H1 (cell line): ENCODE measurements around the gene IFNA17. TPM values are rescaled to one million over a fixed set of nuclear protein-coding genes. Genes with fewer than 3 reads are reported as not detected.

ENCODE experiments used
- CTCF ChIA-PET: fragments of 300-600 bp; sonication (Branson Sonifier 250); formaldehyde crosslinking; loops from one replicate; lab custom pipeline; 2021; ENCODE audit not compliant: partially characterized antibody; lab: Charles Lee
- POLR2A ChIA-PET: fragments of 300-600 bp; sonication (Branson Sonifier 250); formaldehyde crosslinking; loops from one replicate; lab custom pipeline; 2021; ENCODE audit warnings: inconsistent platforms; ENCODE audit not compliant: partially characterized antibody; lab: Charles Lee
- DNase-seq, 2 experiments: peaks; one replicate each; pipeline versions ENCODE4 v3.0.0 to v3.0.0-alpha.2; 2010 to 2022; ENCODE audit warnings: low spot score in 2 of 2, low read depth in 1 of 2, mixed read lengths in 1 of 2
- FAIRE-seq: peaks from 2 replicates; lab custom pipeline; 2011; peaks lifted over from hg19 to GRCh38; lab: Jason Lieb, UNC
- H2AFZ ChIP-seq: 2 replicates; pipeline ENCODE4 v1.8.1; 2012; ENCODE audit warnings: low read length, inconsistent platforms
- H2AK5ac ChIP-seq: 2 replicates; pipeline ENCODE4 v1.6.1; 2013; ENCODE audit warnings: low read depth, low read length
- H2BK120ac ChIP-seq: replicated peaks from 2 replicates; pipeline ENCODE3; 2013; ENCODE audit warnings: low read depth, low read length, inconsistent platforms
- H2BK12ac ChIP-seq: 2 replicates; pipeline ENCODE4 v1.6.1; 2013; ENCODE audit warnings: low read depth, low read length
- H2BK15ac ChIP-seq: 2 replicates; pipeline ENCODE4 v1.6.1; 2013; ENCODE audit warnings: low read length
- H2BK20ac ChIP-seq: 2 replicates; pipeline ENCODE4 v1.6.1; 2013; ENCODE audit warnings: low read length
- H2BK5ac ChIP-seq: 2 replicates; pipeline ENCODE4 v1.6.1; 2013; ENCODE audit warnings: low read depth, low read length
- H3K14ac ChIP-seq: 2 replicates; pipeline ENCODE4 v1.6.1; 2013; ENCODE audit warnings: inconsistent platforms; ENCODE audit not compliant: insufficient read length
- H3K18ac ChIP-seq: 2 replicates; pipeline ENCODE4 v1.6.1; 2013; ENCODE audit warnings: low read length; ENCODE audit errors: extremely low read depth
- H3K23ac ChIP-seq: 2 replicates; pipeline ENCODE4 v1.6.1; 2013; ENCODE audit warnings: inconsistent platforms; ENCODE audit not compliant: insufficient read length
- H3K23me2 ChIP-seq: 2 replicates; pipeline ENCODE4 v1.6.1; 2013; ENCODE audit warnings: low read depth, low read length
- H3K27ac ChIP-seq: 2 replicates; pipeline ENCODE4 v1.6.1; 2011; ENCODE audit warnings: low read depth, low read length, inconsistent platforms
- H3K27me3 ChIP-seq, 4 experiments: replicated peaks in 1 of 4; 1 replicate in 1 of 4; 2 replicates in 3 of 4; pipeline versions ENCODE4 v1.6.1 to v1.8.1; 2011 to 2013; ENCODE audit warnings: low read length in 3 of 4, mild to moderate bottlenecking in 3 of 4, inconsistent platforms in 2 of 4, mixed read lengths in 2 of 4, moderate library complexity in 1 of 4; ENCODE audit not compliant: control insufficient read depth in 3 of 4, insufficient read depth in 3 of 4; ENCODE audit errors: extremely low read depth in 1 of 4
- H3K36me3 ChIP-seq, 4 experiments: 2 replicates each; pipeline versions ENCODE4 v1.6.1 to v1.8.1; 2011 to 2013; ENCODE audit warnings: mild to moderate bottlenecking in 4 of 4, low read length in 3 of 4, moderate library complexity in 2 of 4, control low read depth in 1 of 4, inconsistent platforms in 1 of 4; ENCODE audit not compliant: insufficient read depth in 4 of 4, control insufficient read depth in 2 of 4
- H3K4ac ChIP-seq: replicated peaks from 2 replicates; pipeline ENCODE3; 2013; ENCODE audit warnings: low read length, low read depth, mixed read lengths, inconsistent platforms; ENCODE audit not compliant: insufficient read length
- H3K4me1 ChIP-seq, 4 experiments: replicated peaks in 1 of 4; 1 replicate in 1 of 4; 2 replicates in 3 of 4; pipeline versions ENCODE4 v1.6.1 to v1.8.1; 2011 to 2013; ENCODE audit warnings: low read length in 3 of 4, inconsistent platforms in 2 of 4, mixed read lengths in 1 of 4; ENCODE audit not compliant: insufficient read depth in 4 of 4, control insufficient read depth in 3 of 4
- H3K4me2 ChIP-seq, 2 experiments: 2 replicates each; pipeline versions ENCODE4 v1.6.1 to v1.8.1; 2011 to 2013; ENCODE audit warnings: low read depth in 2 of 2, low read length in 2 of 2, control low read depth in 1 of 2, inconsistent platforms in 1 of 2, mild to moderate bottlenecking in 1 of 2; ENCODE audit not compliant: insufficient read depth in 1 of 2
- H3K4me3 ChIP-seq, 4 experiments: fragments of 200-600, 300-600 bp in 1 of 4; sonication (generic), shearing (Covaris generic), sonication (Bioruptor Twin) in 1 of 4; 2 replicates each; pipeline versions ENCODE4 v1.5.1 to v1.8.1; 2011 to 2016; ENCODE audit warnings: low read length in 4 of 4, low read depth in 3 of 4, control low read depth in 2 of 4, inconsistent platforms in 2 of 4, mild to moderate bottlenecking in 2 of 4, mixed read lengths in 1 of 4, moderate library complexity in 1 of 4; ENCODE audit not compliant: insufficient read depth in 2 of 4; ENCODE audit errors: extremely low read depth in 1 of 4
- H3K56ac ChIP-seq: replicated peaks from 2 replicates; pipeline ENCODE3; 2013; ENCODE audit warnings: low read depth, mild to moderate bottlenecking, mixed read lengths, low read length, inconsistent platforms; ENCODE audit not compliant: insufficient read length
- H3K79me1 ChIP-seq: 2 replicates; pipeline ENCODE4 v1.6.1; 2013; ENCODE audit warnings: low read depth, low read length, control low read depth
- H3K79me2 ChIP-seq, 2 experiments: 2 replicates each; pipeline versions ENCODE4 v1.6.1 to v1.8.1; 2012 to 2013; ENCODE audit warnings: low read length in 2 of 2, mild to moderate bottlenecking in 2 of 2, inconsistent platforms in 1 of 2; ENCODE audit not compliant: insufficient read depth in 2 of 2, control insufficient read depth in 1 of 2
- H3K9ac ChIP-seq, 4 experiments: replicated peaks in 1 of 4; 1 replicate in 1 of 4; 2 replicates in 3 of 4; pipeline versions ENCODE4 v1.6.1 to v1.8.1; 2011 to 2013; ENCODE audit warnings: low read depth in 3 of 4, low read length in 3 of 4, control low read depth in 2 of 4, mild to moderate bottlenecking in 2 of 4, moderate library complexity in 2 of 4, inconsistent platforms in 1 of 4; ENCODE audit errors: extremely low read depth in 1 of 4
- H3K9me3 ChIP-seq, 2 experiments: 2 replicates each; pipeline versions ENCODE4 v1.6.1 to v1.8.1; 2012 to 2013; ENCODE audit warnings: mild to moderate bottlenecking in 2 of 2, moderate library complexity in 2 of 2, control low read depth in 1 of 2, inconsistent platforms in 1 of 2, low read depth in 1 of 2, low read length in 1 of 2, mixed read lengths in 1 of 2; ENCODE audit not compliant: insufficient read depth in 2 of 2
- H4K20me1 ChIP-seq, 2 experiments: replicated peaks in 1 of 2; 2 replicates each; pipeline versions ENCODE3 to v1.8.1; 2011 to 2013; ENCODE audit warnings: inconsistent platforms in 2 of 2, low read length in 2 of 2, mild to moderate bottlenecking in 1 of 2; ENCODE audit not compliant: insufficient read depth in 2 of 2, control insufficient read depth in 1 of 2
- H4K5ac ChIP-seq: 2 replicates; pipeline ENCODE4 v1.6.1; 2013; ENCODE audit warnings: low read length, low read depth, mixed read lengths, inconsistent platforms; ENCODE audit not compliant: insufficient read length
- H4K8ac ChIP-seq: 2 replicates; pipeline ENCODE4 v1.8.0; 2013; ENCODE audit warnings: mild to moderate bottlenecking, moderate library complexity, low read length, inconsistent platforms; ENCODE audit not compliant: insufficient read depth; ENCODE audit errors: extremely low read depth
- H4K91ac ChIP-seq: replicated peaks from 2 replicates; pipeline ENCODE3; 2013; ENCODE audit warnings: low read length, mixed read lengths, inconsistent platforms; ENCODE audit not compliant: insufficient read length
- WGBS, 2 experiments: shearing (Covaris generic) in 1 of 2; methylation state at CpG; one replicate each; pipeline versions ENCODE4 v1.1.6 to v1.1.7; 2013 to 2015; ENCODE audit warnings: low lambda C conversion rate in 2 of 2, mixed read lengths in 2 of 2, inconsistent platforms in 1 of 2, low coverage in 1 of 2, missing lambda C conversion rate in 1 of 2; ENCODE audit not compliant: insufficient replicate concordance in 2 of 2, insufficient coverage in 1 of 2, insufficient read length in 1 of 2; ENCODE audit errors: extremely low coverage in 1 of 2, missing lambda C conversion rate in 1 of 2; 5-methylcytosine and 5-hydroxymethylcytosine counted together
- polyA plus RNA-seq, 7 experiments: library from polyadenylated mRNA; depleted of rRNA in 3 of 7; stranded (reverse) in 5 of 7; unstranded in 2 of 7; fragments of >200 nt in 5 of 7; fragments of 200-250 nt in 2 of 7; gene quantifications; 1 replicate in 5 of 7; 2 replicates in 1 of 7; 4 replicates in 1 of 7; pipeline versions ENCODE4 v1.2.1 to v1.2.3, GENCODE V29; 2011 to 2013; ENCODE audit warnings: missing spikeins in 2 of 7, mixed read lengths in 2 of 7
- total RNA-seq: library from RNA; stranded (reverse); fragmentation: NEBNext Ultra II Directional; extraction: Animal tissue kit (Norgen Biotek cat#: 25700); gene quantifications from 2 replicates; pipeline ENCODE4 v1.2.1, GENCODE V29; 2021

IFNA17 gene
- total and polyA plus RNA-seq, 2 of the 8 experiments (the other 6 are each of a cell fraction or from before 2014, with no cell fraction given) = not detected

DNA sequence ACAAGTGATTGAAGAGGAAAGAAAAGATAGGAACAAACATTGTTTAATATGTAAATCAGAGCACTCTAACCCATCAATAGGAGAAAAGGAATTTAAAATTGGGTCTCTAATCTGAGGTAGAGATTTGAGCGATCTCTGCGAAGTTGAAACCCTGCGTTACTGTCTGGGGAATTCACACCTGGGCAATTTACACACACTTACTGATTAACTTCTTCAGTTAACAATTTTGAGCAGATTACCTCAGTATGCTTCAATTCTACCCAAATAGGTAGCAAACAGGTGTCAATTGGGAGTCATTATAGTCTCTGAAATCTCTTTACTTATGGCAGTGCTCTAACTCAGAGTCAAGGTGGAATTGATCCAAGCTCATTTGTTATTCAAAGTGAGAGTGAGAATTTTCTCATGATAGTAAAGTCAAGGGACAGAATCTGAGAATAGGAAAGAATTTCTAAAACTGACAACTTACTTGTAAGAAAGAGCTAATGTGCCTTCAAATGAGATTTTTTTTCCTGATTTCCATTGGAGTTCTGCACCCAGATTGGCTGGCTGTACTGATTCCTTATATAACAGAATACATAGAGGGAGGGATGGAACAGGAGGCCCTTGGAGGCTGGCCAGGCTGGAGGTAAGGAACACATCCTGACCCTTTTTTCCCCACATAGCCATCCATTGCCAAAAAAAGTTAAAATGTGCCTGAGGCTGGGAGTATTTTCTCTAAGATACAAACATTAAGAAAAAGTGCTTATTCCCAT is 38.9 kb upstream of the IFNA17 start:
- H4K5ac ChIP-seq = no peak overlapping the region
- H2BK15ac ChIP-seq = no peak overlapping the region
- no peak overlapping the region for H3K4me2 ChIP-seq
- no peaks in the 10 kb centered on the region for H3K23me2 ChIP-seq
- H3K56ac ChIP-seq = no peak overlapping the region
- no peak overlapping the region for H4K91ac ChIP-seq
- FAIRE-seq (no peak), DNase-seq (no peak)
- H2AFZ ChIP-seq = no peak overlapping the region
- 19% methylated on average over 3 of the region's 3 CpGs; no CpG with 5 or more reads in 1 of the 2 experiments for WGBS, 2 experiments
- peaks cover 0 to 4% of the 10 kb centered on the region in 2 experiments for H4K20me1 ChIP-seq
- H3K23ac ChIP-seq = no peak overlapping the region
- H3K14ac ChIP-seq = no peak overlapping the region
- H2BK20ac ChIP-seq = no peak overlapping the region
- no peaks in the 10 kb centered on the region for H3K36me3 ChIP-seq
- no peak overlapping the region for H3K9ac ChIP-seq
- H3K18ac ChIP-seq = no peak overlapping the region
- H4K8ac ChIP-seq = no peak overlapping the region
- no peak overlapping the region for H3K4ac ChIP-seq
- no peaks in the 10 kb centered on the region for H3K4me1 ChIP-seq
- peaks cover 22 to 59% (median 44%) of the 10 kb centered on the region in 4 experiments for H3K27me3 ChIP-seq
- H3K79me2 ChIP-seq = no peaks in the 10 kb centered on the region
- no peaks in the 10 kb centered on the region for H3K9me3 ChIP-seq
- H3K4me3 ChIP-seq = no peak overlapping the region
- CTCF ChIA-PET = interaction anchor here (6.0 kb wide), 1 partner anchor 15 kb away, joined by 53 read pairs; no protein-coding TSS in a partner anchor
- H3K27ac ChIP-seq = no peak overlapping the region
- H2AK5ac ChIP-seq = no peak overlapping the region
- H2BK5ac ChIP-seq = no peak overlapping the region
- H3K79me1 ChIP-seq = no peaks in the 10 kb centered on the region
- H2BK12ac ChIP-seq = no peak overlapping the region
- POLR2A ChIA-PET = no interaction called here
- no peak overlapping the region for H2BK120ac ChIP-seq
